GM19351 (cell line): Measurements from ENCODE around the gene KCND3.

Experiments
- ATAC-seq: cut with Tn5 transposase; IDR thresholded peaks from one replicate; pipeline ENCODE4 v1.9.1; 2021; ENCODE audit warnings: mild to moderate bottlenecking, moderate library complexity; ENCODE audit not compliant: unreplicated experiment

KCND3 gene

GRCh38 chr1:111988743-111989453 lies 570 bp downstream of the KCND3 start:
- no peak for ATAC-seq

GRCh38 chr1:111988377-111988742 lies 1.1 kb downstream of the KCND3 start:
- no peak for ATAC-seq

GRCh38 chr1:111987502-111987901 lies 2.0 kb downstream of the KCND3 start:
- ATAC-seq, result no peak

- no peak for ATAC-seq
Observed at GRCh38 chr1:111983500-111983899, 6.0 kb downstream of the KCND3 start.

- ATAC-seq, result no peak
Observed at GRCh38 chr1:111982428-111982827, 7.0 kb downstream of the KCND3 start.

GRCh38 chr1:111981871-111982270 lies 7.6 kb downstream of the KCND3 start:
- ATAC-seq, result no peak

- ATAC-seq, result no peak
Observed at GRCh38 chr1:111981090-111981489, 8.4 kb downstream of the KCND3 start.

- ATAC-seq, result no peak
Observed at GRCh38 chr1:111980686-111981085, 8.8 kb downstream of the KCND3 start.

GRCh38 chr1:111978695-111979094 lies 10.8 kb downstream of the KCND3 start:
- no peak for ATAC-seq

- no peak for ATAC-seq
Observed at GRCh38 chr1:111977378-111977777, 12.1 kb downstream of the KCND3 start.

GRCh38 chr1:111976842-111977241 lies 12.6 kb downstream of the KCND3 start:
- no peak for ATAC-seq

- no peak for ATAC-seq
Observed at GRCh38 chr1:111976332-111976731, 13.1 kb downstream of the KCND3 start.

GRCh38 chr1:111973150-111973790 lies 16.2 kb downstream of the KCND3 start:
- ATAC-seq, result no peak

GRCh38 chr1:111971396-111971795 lies 18.1 kb downstream of the KCND3 start:
- no peak for ATAC-seq

GRCh38 chr1:111968511-111968910 lies 21.0 kb downstream of the KCND3 start:
- no peak for ATAC-seq

- no peak for ATAC-seq
Observed at GRCh38 chr1:111967886-111968285, 21.6 kb downstream of the KCND3 start.

GRCh38 chr1:111967067-111967690 lies 22.3 kb downstream of the KCND3 start:
- ATAC-seq, result no peak

- ATAC-seq, result no peak
Observed at GRCh38 chr1:111965781-111966443, 23.6 kb downstream of the KCND3 start.

- no peak for ATAC-seq
Observed at GRCh38 chr1:111963985-111964738, 25.3 kb downstream of the KCND3 start.

- ATAC-seq, result no peak
Observed at GRCh38 chr1:111961773-111962565, 27.5 kb downstream of the KCND3 start.
